ENCODE data around the gene ANKRD35. TPM values are rescaled to one million over a fixed set of nuclear protein-coding genes. Genes with fewer than 3 reads are reported as not detected.

ANKRD35 gene
- total and polyA plus RNA-seq, 9 of the 15 experiments (the other 6 are each of a cell fraction or from before 2014, with no cell fraction given), result 0.07 to 0.14 (median 0.07) TPM; not detected in 5

DNA sequence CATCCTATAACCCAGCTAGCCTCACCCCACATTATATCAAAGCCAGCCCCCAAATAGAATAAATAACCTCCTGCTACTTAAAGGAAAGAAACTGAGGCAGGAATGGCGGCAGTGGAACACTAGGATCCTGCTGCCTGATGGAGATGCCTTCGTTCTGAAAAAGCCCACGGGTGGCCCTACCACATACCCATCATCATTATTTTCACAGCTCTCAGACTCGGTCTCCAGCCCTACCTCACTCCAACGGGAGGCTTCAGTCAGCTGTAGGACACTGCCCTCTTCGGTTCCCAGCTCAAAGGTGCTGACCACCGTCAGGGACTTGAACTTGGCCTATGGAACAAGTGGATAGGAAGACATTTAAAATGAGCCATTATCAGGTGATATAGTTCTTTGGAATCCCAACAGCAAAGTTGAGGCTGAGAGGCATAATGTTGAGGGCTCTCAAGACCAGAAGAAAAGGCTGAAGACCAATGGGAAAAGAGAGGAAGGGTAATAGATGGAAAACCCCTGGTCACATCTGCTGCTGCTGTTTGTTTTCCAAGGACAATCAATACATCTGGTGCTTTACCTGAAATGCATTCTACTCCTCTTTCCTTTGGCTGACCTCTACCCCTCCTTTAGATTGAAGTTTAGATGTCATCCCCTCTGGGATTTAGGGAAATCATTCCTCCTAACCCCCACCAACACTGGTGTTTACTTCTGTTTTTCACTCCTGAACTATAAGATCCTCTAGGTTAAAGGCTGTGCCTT lies 7.8 kb upstream of the ANKRD35 start:
- ATAC-seq, result peak; percentile 33; the same call in 1 of the 3 replicates
- no peaks in the 10 kb centered on the region for H4K20me1 ChIP-seq (replicated peaks; ENCODE audit: control insufficient read depth, insufficient read depth, low read length)
- no peak overlapping the region for H3K4me3 ChIP-seq
- intact Hi-C loops (cut with micrococcal nuclease) (loop anchor here (2.0 kb wide), 2 partner anchors 49 to 113 kb away; partner anchors contain the start of gene NUDT17), in situ Hi-C loops (cut with MboI) (no loop called here)
- no peak overlapping the region for H3K9ac ChIP-seq (ENCODE audit: insufficient read depth in 1 of 2, low read depth in 2 of 2, low read length in 2 of 2)
- DNase-seq (ENCODE audit: extremely low read depth in 1 of 4, low spot score in 3 of 4), result no peak
- no peaks in the 10 kb centered on the region for H3K36me3 ChIP-seq (ENCODE audit: control insufficient read depth, insufficient read depth, low read length)
- H2AFZ ChIP-seq (ENCODE audit: low read depth, low read length), result no peak overlapping the region
- H3K79me2 ChIP-seq (ENCODE audit: control insufficient read depth, insufficient read depth, low read length), result no peaks in the 10 kb centered on the region
- H3K27ac ChIP-seq (ENCODE audit: extremely low read depth, low read depth, low read length), result no peak overlapping the region
- BruUV-seq (replicated peaks), result no TSS peak
- 44% methylated on average over 7 of the region's 7 CpGs for WGBS (ENCODE audit: insufficient coverage, low coverage, missing lambda C conversion rate)
- POLR2A ChIA-PET, result interaction anchor here (0.5 to 2.0 kb wide), 6 partner anchors 9 to 158 kb away, joined by 3 to 11 read pairs (median 3); partner anchors contain the start of gene PIAS3
- H3K27me3 ChIP-seq (ENCODE audit: control insufficient read depth in 2 of 2, insufficient read depth in 2 of 2, low read length in 2 of 2), result no peaks in the 10 kb centered on the region
- H3K9me1 ChIP-seq (ENCODE audit: control insufficient read depth, insufficient read depth, low read length), result no peaks in the 10 kb centered on the region
- CTCF ChIA-PET (ENCODE audit: low intra/inter-chr PET ratio), result interaction anchor here (1.3 to 2.6 kb wide), 3 partner anchors 17 to 120 kb away, joined by 3 to 32 read pairs (median 7); no protein-coding TSS in a partner anchor
- TF ChIP-seq, protein P1, sequence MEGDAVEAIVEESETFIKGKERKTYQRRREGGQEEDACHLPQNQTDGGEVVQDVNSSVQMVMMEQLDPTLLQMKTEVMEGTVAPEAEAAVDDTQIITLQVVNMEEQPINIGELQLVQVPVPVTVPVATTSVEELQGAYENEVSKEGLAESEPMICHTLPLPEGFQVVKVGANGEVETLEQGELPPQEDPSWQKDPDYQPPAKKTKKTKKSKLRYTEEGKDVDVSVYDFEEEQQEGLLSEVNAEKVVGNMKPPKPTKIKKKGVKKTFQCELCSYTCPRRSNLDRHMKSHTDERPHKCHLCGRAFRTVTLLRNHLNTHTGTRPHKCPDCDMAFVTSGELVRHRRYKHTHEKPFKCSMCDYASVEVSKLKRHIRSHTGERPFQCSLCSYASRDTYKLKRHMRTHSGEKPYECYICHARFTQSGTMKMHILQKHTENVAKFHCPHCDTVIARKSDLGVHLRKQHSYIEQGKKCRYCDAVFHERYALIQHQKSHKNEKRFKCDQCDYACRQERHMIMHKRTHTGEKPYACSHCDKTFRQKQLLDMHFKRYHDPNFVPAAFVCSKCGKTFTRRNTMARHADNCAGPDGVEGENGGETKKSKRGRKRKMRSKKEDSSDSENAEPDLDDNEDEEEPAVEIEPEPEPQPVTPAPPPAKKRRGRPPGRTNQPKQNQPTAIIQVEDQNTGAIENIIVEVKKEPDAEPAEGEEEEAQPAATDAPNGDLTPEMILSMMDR (IDR thresholded peaks at IDR 0.05 in 2 of 3, conservative IDR thresholded peaks at IDR 0.05 in 1 of 3; ENCODE audit: insufficient read depth in 2 of 3, low read depth in 1 of 3, low read length in 3 of 3), result peak; percentile 12 to 33 (median 17); a peak in 2 of 6 replicates
- no peak for TF ChIP-seq POLR2G (IDR thresholded peaks at IDR 0.05; ENCODE audit: low read depth, low read length)
- TF ChIP-seq, protein P2, sequence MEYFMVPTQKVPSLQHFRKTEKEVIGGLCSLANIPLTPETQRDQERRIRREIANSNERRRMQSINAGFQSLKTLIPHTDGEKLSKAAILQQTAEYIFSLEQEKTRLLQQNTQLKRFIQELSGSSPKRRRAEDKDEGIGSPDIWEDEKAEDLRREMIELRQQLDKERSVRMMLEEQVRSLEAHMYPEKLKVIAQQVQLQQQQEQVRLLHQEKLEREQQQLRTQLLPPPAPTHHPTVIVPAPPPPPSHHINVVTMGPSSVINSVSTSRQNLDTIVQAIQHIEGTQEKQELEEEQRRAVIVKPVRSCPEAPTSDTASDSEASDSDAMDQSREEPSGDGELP (CRISPR knock-in tag; IDR thresholded peaks at IDR 0.05; ENCODE audit: borderline replicate concordance), result 0 out of 2 replicates have a peak, but pooled peaks have one; percentile 13
- no peak for TF ChIP-seq YY1 (IDR thresholded peaks at IDR 0.05; ENCODE audit: borderline replicate concordance in 1 of 3, control insufficient read depth in 1 of 3, extremely low read depth in 1 of 3, insufficient read depth in 3 of 3, insufficient read length in 1 of 3, insufficient replicate concordance in 2 of 3, low read depth in 1 of 3, low read length in 2 of 3)
- 0 out of 2 replicates have a peak, but pooled peaks have one; percentile 18 for TF ChIP-seq ETV5 (CRISPR knock-in tag; IDR thresholded peaks at IDR 0.05; ENCODE audit: low read depth)
- H3K4me1 ChIP-seq (replicated peaks in 1 of 2; ENCODE audit: control insufficient read depth in 2 of 2, insufficient read depth in 2 of 2, low read length in 2 of 2), result peaks cover 15 to 28% of the 10 kb centered on the region in 2 experiments
- H3K9me3 ChIP-seq (replicated peaks; ENCODE audit: control insufficient read depth, insufficient read depth, low read depth, low read length), result no peaks in the 10 kb centered on the region
- H3K4me2 ChIP-seq (ENCODE audit: insufficient read depth, low read length), result no peak overlapping the region; the same call in 1 of the 2 replicates
- peak; percentile 61 for FAIRE-seq
